B cell (primary cell): Measurements from ENCODE around the gene TF.

Experiments
- EZH2 ChIP-seq: IDR thresholded peaks from 2 replicates; pipeline ENCODE4 v1.6.1; 2012; ENCODE audit warnings: borderline replicate concordance, low read depth, mild to moderate bottlenecking, moderate library complexity, low read length; ENCODE audit not compliant: insufficient read depth, poor library complexity, severe bottlenecking
- TF ChIP-seq, protein P1 (sequence below): fragments of 200-600 bp; IDR thresholded peaks from one replicate; pipeline ENCODE4 v1.8.0; 2022; ENCODE audit warnings: antibody characterized with exemption, mild to moderate bottlenecking

DNA sequence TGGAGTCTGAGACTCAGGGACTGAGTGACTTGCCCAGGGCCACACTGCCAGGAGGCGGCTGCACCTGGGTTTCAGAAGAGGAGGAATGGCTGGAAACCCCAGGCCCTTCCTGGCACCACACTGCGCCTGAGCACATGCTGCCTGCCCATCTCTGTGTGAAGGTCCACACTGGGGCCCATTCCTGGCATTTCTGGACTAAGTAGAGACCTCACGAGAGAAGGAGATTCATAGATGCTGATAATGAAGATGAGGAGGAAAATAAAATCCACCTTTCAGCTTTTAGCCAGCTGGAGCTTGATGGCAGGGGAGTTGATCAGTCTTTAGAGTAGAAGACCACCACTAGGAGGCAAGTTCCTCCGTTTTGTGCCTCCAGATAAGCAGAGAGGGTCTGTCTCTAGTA is 40.2 kb upstream of the TF start:
- no peak for TF ChIP-seq EZH2
- TF ChIP-seq, protein P1, sequence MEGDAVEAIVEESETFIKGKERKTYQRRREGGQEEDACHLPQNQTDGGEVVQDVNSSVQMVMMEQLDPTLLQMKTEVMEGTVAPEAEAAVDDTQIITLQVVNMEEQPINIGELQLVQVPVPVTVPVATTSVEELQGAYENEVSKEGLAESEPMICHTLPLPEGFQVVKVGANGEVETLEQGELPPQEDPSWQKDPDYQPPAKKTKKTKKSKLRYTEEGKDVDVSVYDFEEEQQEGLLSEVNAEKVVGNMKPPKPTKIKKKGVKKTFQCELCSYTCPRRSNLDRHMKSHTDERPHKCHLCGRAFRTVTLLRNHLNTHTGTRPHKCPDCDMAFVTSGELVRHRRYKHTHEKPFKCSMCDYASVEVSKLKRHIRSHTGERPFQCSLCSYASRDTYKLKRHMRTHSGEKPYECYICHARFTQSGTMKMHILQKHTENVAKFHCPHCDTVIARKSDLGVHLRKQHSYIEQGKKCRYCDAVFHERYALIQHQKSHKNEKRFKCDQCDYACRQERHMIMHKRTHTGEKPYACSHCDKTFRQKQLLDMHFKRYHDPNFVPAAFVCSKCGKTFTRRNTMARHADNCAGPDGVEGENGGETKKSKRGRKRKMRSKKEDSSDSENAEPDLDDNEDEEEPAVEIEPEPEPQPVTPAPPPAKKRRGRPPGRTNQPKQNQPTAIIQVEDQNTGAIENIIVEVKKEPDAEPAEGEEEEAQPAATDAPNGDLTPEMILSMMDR = no peak
